AG09309 (cell line): ENCODE data around the gene FHIP1A.

Experiments
- DNase-seq: peaks from one replicate; pipeline ENCODE4 v3.0.0-alpha.2; 2010; ENCODE audit warnings: low read depth
- H3K4me3 ChIP-seq: 2 replicates; pipeline ENCODE4 v1.5.1; 2011; ENCODE audit warnings: mild to moderate bottlenecking, low read depth, low read length, moderate library complexity; ENCODE audit not compliant: control insufficient read depth
- CTCF ChIP-seq: IDR thresholded peaks from 2 replicates; pipeline ENCODE4 v1.5.1; 2011; ENCODE audit warnings: mild to moderate bottlenecking, low read depth, low read length, inconsistent platforms; ENCODE audit not compliant: insufficient read depth, control insufficient read depth; ENCODE audit errors: missing control alignments

FHIP1A gene

GRCh38 chr4:151407018-151407417 is 2.0 kb upstream of the FHIP1A start:
- H3K4me3 ChIP-seq = no peak overlapping the region
- TF ChIP-seq CTCF = no peak
- no peak for DNase-seq

- TF ChIP-seq CTCF = no peak
- peak overlapping the region; percentile 60 for H3K4me3 ChIP-seq
- DNase-seq = no peak
Observed at GRCh38 chr4:151407466-151408379, 1.3 kb upstream of the FHIP1A start.

- DNase-seq = no peak
- TF ChIP-seq CTCF = no peak
- peak overlapping the region; percentile 60 for H3K4me3 ChIP-seq
Observed at GRCh38 chr4:151408380-151408629, 671 bp upstream of the FHIP1A start.

- no peak for DNase-seq
- no peak for TF ChIP-seq CTCF
- H3K4me3 ChIP-seq = peak overlapping the region; percentile 60
Observed at GRCh38 chr4:151409470-151410313, 716 bp downstream of the FHIP1A start.

GRCh38 chr4:151415978-151416377 is 7.0 kb downstream of the FHIP1A start:
- peak; percentile 46 for DNase-seq
- no peak for TF ChIP-seq CTCF
- no peak overlapping the region for H3K4me3 ChIP-seq

GRCh38 chr4:151417164-151417571 is 8.2 kb downstream of the FHIP1A start:
- no peak for TF ChIP-seq CTCF
- no peak for DNase-seq
- no peak overlapping the region for H3K4me3 ChIP-seq
